HG03575 (cell line): ENCODE measurements around the gene HMOX1.
"Not testable (repeated sequence)": the region's sequence is repeated elsewhere in the genome, so short reads cannot be mapped to it uniquely, and the experiment has no call there.

Experiments used
- ATAC-seq: cut with Tn5 transposase; IDR thresholded peaks from one replicate; pipeline ENCODE4 v1.9.1; 2021; ENCODE audit not compliant: unreplicated experiment, insufficient number of reproducible peaks, low FRiP score; ENCODE audit errors: extremely low read depth

The HMOX1 gene

DNA sequence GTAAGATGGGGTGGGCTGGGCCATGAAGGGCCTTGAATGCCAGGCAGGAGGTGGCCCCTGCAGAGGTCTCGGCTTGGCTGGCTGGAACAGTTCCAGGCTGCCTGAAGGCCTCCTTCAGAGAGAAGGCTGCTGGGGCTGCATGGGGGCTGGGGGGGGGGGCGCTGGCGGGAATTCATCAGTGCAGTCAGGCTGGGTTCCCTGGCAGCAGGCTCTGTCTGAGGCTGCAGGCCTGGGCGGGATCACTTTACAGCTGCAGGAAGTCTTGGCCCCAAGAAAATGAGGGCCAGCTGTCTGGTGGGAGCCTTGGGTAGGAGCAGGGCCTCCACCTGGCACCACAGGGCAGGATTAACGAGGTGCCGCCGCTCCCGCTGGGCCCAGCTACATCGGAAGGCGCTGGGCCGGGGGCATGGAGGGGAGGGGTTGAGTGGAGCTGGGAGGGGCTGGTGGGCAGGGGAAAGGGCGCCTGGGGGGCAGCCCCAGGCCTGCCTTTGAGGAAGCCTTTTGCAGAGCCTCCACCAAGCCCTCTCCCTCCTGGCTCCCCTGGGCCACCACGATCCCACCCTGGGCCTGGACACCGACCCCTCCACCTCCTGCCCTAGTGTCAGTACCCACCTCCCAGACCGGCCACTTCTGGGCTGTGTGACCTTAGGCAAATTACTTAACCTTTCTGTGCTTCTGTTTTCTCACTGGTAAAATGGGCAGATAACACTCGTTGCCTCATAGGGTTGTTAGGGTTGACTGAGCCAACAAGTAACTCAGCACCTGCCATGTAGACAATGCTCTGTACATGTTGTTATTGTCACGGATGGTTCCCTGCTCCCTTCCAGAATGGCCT, 31.0 kb upstream of the HMOX1 start:
- no peak for ATAC-seq

DNA sequence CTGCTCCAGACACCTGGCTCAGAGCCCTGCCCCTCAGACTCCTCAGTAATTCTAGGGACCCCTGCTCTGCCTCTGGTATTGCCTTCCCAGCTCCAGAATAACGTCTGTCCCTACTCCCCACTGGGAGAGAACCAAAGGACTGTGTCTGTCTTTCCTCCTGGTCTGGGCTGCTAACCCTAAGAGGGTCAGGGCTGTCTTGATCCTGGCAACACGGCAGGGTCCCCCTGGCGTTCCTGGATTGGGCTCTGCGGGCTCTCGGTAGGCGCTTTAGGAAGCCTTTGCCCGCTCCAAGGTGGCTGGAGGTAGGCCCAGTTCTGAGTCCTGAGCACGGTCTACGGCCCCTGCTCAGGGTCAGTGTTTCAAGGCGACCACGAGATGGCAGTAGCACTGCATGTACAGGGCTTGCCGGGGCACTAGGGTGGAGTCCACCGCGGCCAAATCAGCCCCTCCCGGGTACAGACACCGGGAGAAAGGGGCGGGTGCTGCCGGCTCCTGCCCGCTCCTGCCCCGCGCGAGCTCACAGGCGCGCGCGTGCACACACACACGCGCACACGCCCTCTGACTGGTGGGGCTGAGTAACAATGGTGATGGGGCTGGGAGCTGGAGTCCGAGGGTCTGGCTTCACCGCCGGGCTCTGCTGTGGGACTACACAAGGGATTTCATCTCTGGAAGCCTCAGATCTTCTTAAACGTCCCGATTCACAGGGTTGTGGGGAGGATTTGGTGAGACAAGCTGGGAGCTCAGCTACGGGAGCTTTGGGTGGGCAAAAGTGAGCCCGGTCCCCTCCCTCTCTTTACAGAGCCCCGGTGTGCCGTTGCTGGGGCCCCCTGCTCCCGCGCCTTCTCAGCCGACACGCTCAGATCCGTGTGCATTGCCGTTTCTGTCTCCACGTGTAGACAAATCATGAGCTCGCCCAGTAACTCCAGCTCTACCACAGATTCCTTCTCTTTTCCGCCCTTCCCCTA, 30.1 kb upstream of the HMOX1 start:
- ATAC-seq, result no peak

GRCh38 chr22:35352214-35353111, 28.4 kb upstream of the HMOX1 start:
- ATAC-seq, result no peak

GRCh38 chr22:35353318-35353717, 27.6 kb upstream of the HMOX1 start:
- ATAC-seq, result no peak

GRCh38 chr22:35354068-35354467, 26.8 kb upstream of the HMOX1 start:
- no peak for ATAC-seq

- no peak for ATAC-seq
Measured at GRCh38 chr22:35357883-35358621, 22.8 kb upstream of the HMOX1 start.

GRCh38 chr22:35359380-35360065, 21.4 kb upstream of the HMOX1 start:
- ATAC-seq, result no peak

DNA sequence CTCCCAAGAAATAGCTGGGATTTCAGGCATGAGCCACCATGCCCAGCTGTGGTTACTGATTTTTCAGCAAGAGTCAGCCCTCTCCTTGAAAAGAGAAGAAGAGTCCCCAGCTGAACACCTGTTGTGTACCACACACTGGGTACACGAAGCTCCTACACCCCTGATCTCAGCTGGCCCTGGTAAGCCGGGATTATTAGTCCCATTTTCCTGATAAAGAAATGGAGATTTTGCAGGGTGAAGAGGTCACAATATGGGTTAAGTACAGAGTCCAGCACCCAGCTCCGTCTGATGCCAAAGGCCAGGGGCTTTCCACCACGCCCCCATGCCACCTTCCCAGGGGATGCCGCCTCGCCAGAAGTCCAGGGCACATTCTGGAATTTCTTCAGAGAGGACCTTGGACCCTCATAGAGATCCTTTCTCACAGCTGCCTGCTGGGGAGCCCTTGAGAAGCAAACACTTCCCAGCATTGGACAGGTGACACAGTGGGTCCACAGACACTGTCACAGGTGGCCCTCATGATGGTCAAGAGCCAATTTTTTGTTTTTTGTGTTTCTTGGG, 19.8 kb upstream of the HMOX1 start:
- no peak for ATAC-seq

GRCh38 chr22:35363566-35364086, 17.3 kb upstream of the HMOX1 start:
- ATAC-seq, result no peak

DNA sequence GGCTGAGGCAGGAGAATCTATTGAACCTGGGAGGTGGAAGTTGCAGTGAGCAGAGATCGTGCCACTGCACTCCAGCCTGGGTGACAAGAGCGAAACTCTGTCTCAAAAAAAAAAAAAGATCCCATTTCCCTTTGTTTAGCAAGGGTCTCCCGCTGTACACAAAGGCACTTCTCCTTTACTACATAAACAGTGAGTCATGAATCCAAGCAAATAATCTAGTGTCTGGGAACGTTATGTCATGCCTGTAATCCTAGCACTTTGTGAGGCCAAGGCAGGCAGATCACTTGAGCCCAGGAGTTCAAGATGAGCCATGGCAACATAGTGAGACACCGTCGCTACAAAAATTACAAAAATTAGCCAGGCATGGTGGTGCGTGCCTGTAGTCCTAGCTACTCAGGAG, 16.7 kb upstream of the HMOX1 start:
- not testable (repeated sequence) for ATAC-seq

- ATAC-seq, result no peak
Measured at GRCh38 chr22:35367331-35367886, 13.5 kb upstream of the HMOX1 start.

GRCh38 chr22:35368386-35368785, 12.5 kb upstream of the HMOX1 start:
- no peak for ATAC-seq

DNA sequence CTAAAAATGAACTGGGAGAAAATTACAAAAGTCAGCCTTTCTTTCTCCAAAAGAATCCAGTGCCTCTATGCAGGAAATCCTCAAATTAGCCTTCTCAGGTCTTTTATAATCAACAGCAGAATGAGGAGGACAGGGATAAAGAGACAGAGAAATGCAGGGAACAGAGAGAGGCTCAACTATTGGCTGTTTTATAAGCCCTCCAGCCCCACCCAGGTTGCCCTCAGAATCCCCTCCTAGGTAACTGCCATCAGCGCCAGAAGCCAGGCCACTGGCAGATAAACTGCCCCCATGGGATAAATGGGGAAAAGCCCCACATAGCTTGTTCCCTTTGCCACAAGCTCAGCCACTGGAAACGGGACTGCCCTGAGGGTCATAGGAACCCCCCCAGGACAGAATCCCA, 10.9 kb upstream of the HMOX1 start:
- no peak for ATAC-seq

DNA sequence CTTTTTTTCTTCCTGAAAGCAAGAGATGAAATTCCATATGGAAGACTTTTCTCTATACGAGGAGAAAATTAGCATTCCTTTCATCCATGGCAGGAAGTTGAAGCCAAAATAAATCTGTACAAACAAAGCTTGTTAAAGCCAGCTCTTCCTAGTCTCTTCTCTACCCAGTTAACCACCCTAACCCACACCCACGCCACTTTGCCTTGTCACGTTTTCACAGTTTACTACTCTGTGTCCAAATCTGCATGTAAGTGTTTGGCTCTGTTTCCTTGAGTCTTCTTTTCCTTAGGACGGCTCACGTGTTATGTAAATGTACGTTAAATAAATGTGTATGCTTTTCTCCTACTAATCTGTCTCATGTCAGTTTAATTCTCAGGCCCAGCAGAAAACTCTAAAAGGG, 7.1 kb upstream of the HMOX1 start:
- no peak for ATAC-seq

GRCh38 chr22:35375031-35375430, 5.9 kb upstream of the HMOX1 start:
- ATAC-seq, result no peak

- no peak for ATAC-seq
Measured at GRCh38 chr22:35375526-35375925, 5.4 kb upstream of the HMOX1 start.
